Caco-2 (cell line): ENCODE results near the gene PDE7B. TPM values are rescaled to one million over a fixed set of nuclear protein-coding genes. Genes with fewer than 3 reads are reported as not detected.
A peak's percentile ranks its signal among the peaks of the same experiment; 100 is the strongest.

Source experiments
- BruUV-seq: library from RNA; stranded (reverse); fragments of 400-500 nt; replicated peaks from 2 replicates; lab custom pipeline; 2021; lab: Mats Ljungman, UMichigan
- CTCF ChIA-PET: fragments of 300-600 bp; sonication (Branson Sonifier 250); formaldehyde crosslinking; loops from one replicate; lab custom pipeline; 2022; ENCODE audit warnings: antibody characterized with exemption; lab: Charles Lee
- POLR2A ChIA-PET: fragments of 300-600 bp; sonication (Branson Sonifier 250); formaldehyde crosslinking; loops from one replicate; lab custom pipeline; 2022; ENCODE audit warnings: antibody characterized with exemption; lab: Charles Lee
- DNase-seq, 2 experiments: peaks; one replicate each; pipeline versions ENCODE4 v3.0.0 to v3.0.0-alpha.2; 2020 to 2022
- H3K27me3 ChIP-seq: replicated peaks from 2 replicates; pipeline ENCODE4 v1.6.0; 2011; ENCODE audit warnings: low read length; ENCODE audit not compliant: control insufficient read depth, insufficient read depth
- H3K36me3 ChIP-seq: 2 replicates; pipeline ENCODE4 v1.5.1; 2011; ENCODE audit warnings: low read length; ENCODE audit not compliant: control insufficient read depth, insufficient read depth
- H3K4me1 ChIP-seq: fragments of 250-450 bp; sonication (Bioruptor Pico); 2 replicates; pipeline ENCODE4 v1.5.1; 2020; ENCODE audit warnings: mild to moderate bottlenecking
- H3K4me3 ChIP-seq: 2 replicates; pipeline ENCODE4 v1.5.1; 2011; ENCODE audit warnings: low read depth, mild to moderate bottlenecking, control low read depth, low read length
- H3K9me3 ChIP-seq: fragments of 250-450 bp; sonication (Bioruptor Pico); 2 replicates; pipeline ENCODE4 v1.5.1; 2020; ENCODE audit warnings: mild to moderate bottlenecking, moderate library complexity
- H3K27ac Mint-ChIP-seq: one replicate; pipeline ENCODE4 v1.8.0; 2022; ENCODE audit warnings: mixed read lengths; ENCODE audit not compliant: unreplicated experiment
- H3K27me3 Mint-ChIP-seq: one replicate; pipeline ENCODE4 v1.8.0; 2022; ENCODE audit warnings: mixed read lengths; ENCODE audit not compliant: insufficient read depth, unreplicated experiment
- H3K36me3 Mint-ChIP-seq: one replicate; pipeline ENCODE4 v1.8.0; 2022; ENCODE audit warnings: mild to moderate bottlenecking, mixed read lengths; ENCODE audit not compliant: insufficient read depth, unreplicated experiment
- H3K4me1 Mint-ChIP-seq: one replicate; pipeline ENCODE4 v1.8.0; 2022; ENCODE audit warnings: low read depth, mixed read lengths; ENCODE audit not compliant: unreplicated experiment
- H3K4me3 Mint-ChIP-seq: one replicate; pipeline ENCODE4 v1.8.0; 2022; ENCODE audit warnings: mild to moderate bottlenecking, moderate library complexity, mixed read lengths; ENCODE audit not compliant: unreplicated experiment
- H3K9me3 Mint-ChIP-seq: one replicate; pipeline ENCODE4 v1.8.0; 2022; ENCODE audit warnings: mixed read lengths; ENCODE audit not compliant: unreplicated experiment
- CTCF ChIP-seq, 2 experiments: fragments of 200-600 bp in 1 of 2; IDR thresholded peaks; 1 replicate in 1 of 2; 2 replicates in 1 of 2; pipeline versions ENCODE4 v1.5.1 to v1.8.0; 2011 to 2022; ENCODE audit warnings: antibody characterized with exemption in 1 of 2, control low read depth in 1 of 2, inconsistent platforms in 1 of 2, low read depth in 1 of 2, low read length in 1 of 2, mild to moderate bottlenecking in 1 of 2, moderate library complexity in 1 of 2; ENCODE audit not compliant: insufficient read depth in 1 of 2, severe bottlenecking in 1 of 2, unreplicated experiment in 1 of 2
- intact Hi-C: fragments of 100-400 bp; cut with micrococcal nuclease; formaldehyde crosslinking; loops from one replicate; pipeline ENCODE4 v1.10.0; 2022; ENCODE audit not compliant: unreplicated experiment
- total RNA-seq: library from RNA; stranded (reverse); gene quantifications from 2 replicates; pipeline ENCODE4 v1.2.3, GENCODE V29; 2022

PDE7B gene
- total RNA-seq, 1 experiment from 2014 or later = not detected

- no peaks in the 10 kb centered on the region for H3K36me3 ChIP-seq
- H3K9me3 Mint-ChIP-seq = no peaks in the 10 kb centered on the region
- BruUV-seq = no TSS peak
- H3K9me3 ChIP-seq = no peaks in the 10 kb centered on the region
- no peak for TF ChIP-seq CTCF (IDR thresholded peaks at IDR 0.05; ENCODE audit: insufficient read depth in 1 of 2, low read depth in 1 of 2, low read length in 1 of 2, severe bottlenecking in 1 of 2, unreplicated experiment in 1 of 2)
- CTCF ChIA-PET = no interaction called here
- DNase-seq = no peak
- no peak overlapping the region for H3K4me3 Mint-ChIP-seq
- no peak overlapping the region for H3K27ac Mint-ChIP-seq
- intact Hi-C loops = loop anchor here (10.0 kb wide), 1 partner anchor 318 kb away; no protein-coding TSS in a partner anchor
- H3K4me1 ChIP-seq = no peaks in the 10 kb centered on the region
- no peak overlapping the region for H3K4me3 ChIP-seq
- no peaks in the 10 kb centered on the region for H3K36me3 Mint-ChIP-seq
- no peaks in the 10 kb centered on the region for H3K27me3 ChIP-seq
- peaks cover 9% of the 10 kb centered on the region for H3K4me1 Mint-ChIP-seq
- POLR2A ChIA-PET = no interaction called here
- peaks cover 3% of the 10 kb centered on the region for H3K27me3 Mint-ChIP-seq
These were observed 55.5 kb downstream of the PDE7B start for GRCh38 chr6:135906972-135907465.

GRCh38 chr6:135909737-135910387 lies 58.4 kb downstream of the PDE7B start:
- no peaks in the 10 kb centered on the region for H3K9me3 ChIP-seq
- H3K36me3 ChIP-seq = no peaks in the 10 kb centered on the region
- CTCF ChIA-PET = interaction anchor here (0.6 to 1.0 kb wide), 6 partner anchors 27 to 642 kb away, joined by 3 to 6 read pairs (median 5); no protein-coding TSS in a partner anchor
- peak; percentile 28 to 59 for TF ChIP-seq CTCF (IDR thresholded peaks at IDR 0.05; ENCODE audit: insufficient read depth in 1 of 2, low read depth in 1 of 2, low read length in 1 of 2, severe bottlenecking in 1 of 2, unreplicated experiment in 1 of 2)
- no peaks in the 10 kb centered on the region for H3K9me3 Mint-ChIP-seq
- no peak overlapping the region for H3K4me3 ChIP-seq
- no peaks in the 10 kb centered on the region for H3K36me3 Mint-ChIP-seq
- no peak overlapping the region for H3K27ac Mint-ChIP-seq
- POLR2A ChIA-PET = no interaction called here
- peaks cover 9% of the 10 kb centered on the region for H3K4me1 Mint-ChIP-seq
- BruUV-seq = no TSS peak
- no peaks in the 10 kb centered on the region for H3K27me3 ChIP-seq
- intact Hi-C loops = loop anchor here (1.0 to 10.0 kb wide), 2 partner anchors 234 to 315 kb away; no protein-coding TSS in a partner anchor
- DNase-seq = peak; percentile 62 to 63
- no peak overlapping the region for H3K4me3 Mint-ChIP-seq
- no peaks in the 10 kb centered on the region for H3K4me1 ChIP-seq
- H3K27me3 Mint-ChIP-seq = peaks cover 3% of the 10 kb centered on the region

GRCh38 chr6:135910790-135911618 lies 59.5 kb downstream of the PDE7B start:
- H3K4me3 ChIP-seq = no peak overlapping the region
- TF ChIP-seq CTCF (IDR thresholded peaks at IDR 0.05; ENCODE audit: insufficient read depth in 1 of 2, low read depth in 1 of 2, low read length in 1 of 2, severe bottlenecking in 1 of 2, unreplicated experiment in 1 of 2) = no peak
- H3K4me1 Mint-ChIP-seq = peaks cover 9% of the 10 kb centered on the region
- H3K4me1 ChIP-seq = no peaks in the 10 kb centered on the region
- H3K9me3 Mint-ChIP-seq = no peaks in the 10 kb centered on the region
- no peaks in the 10 kb centered on the region for H3K36me3 ChIP-seq
- no peak overlapping the region for H3K4me3 Mint-ChIP-seq
- no peaks in the 10 kb centered on the region for H3K9me3 ChIP-seq
- BruUV-seq = no TSS peak
- H3K27me3 ChIP-seq = no peaks in the 10 kb centered on the region
- intact Hi-C loops = no loop called here
- DNase-seq = no peak
- POLR2A ChIA-PET = no interaction called here
- no peak overlapping the region for H3K27ac Mint-ChIP-seq
- H3K36me3 Mint-ChIP-seq = no peaks in the 10 kb centered on the region
- H3K27me3 Mint-ChIP-seq = peaks cover 3% of the 10 kb centered on the region
- CTCF ChIA-PET = no interaction called here
